Measurements from ENCODE around the gene ADTRP.

The ADTRP gene

GRCh38 chr6:11714116-11714797 lies 64.3 kb downstream of the ADTRP start:
- Mint-ChIP-seq H3K27me3 (no peaks in the 10 kb centered on the region), H3K9me3 (peaks cover 0 to 3% of the 10 kb centered on the region in 2 donors), H3K4me1 (peaks cover 91% of the 10 kb centered on the region), H3K4me3 (peak overlapping the region; percentile 55 to 69), H3K27ac (peak overlapping the region; percentile 91)
- DNase-seq (peak; percentile 47 to 50), ATAC-seq (peak; percentile 57)

- H3K4me1 Mint-ChIP-seq, result peaks cover 90% of the 10 kb centered on the region
- H3K9me3 Mint-ChIP-seq, result peaks cover 4 to 12% of the 10 kb centered on the region in 2 donors
- peak; percentile 36 to 63 for DNase-seq
- H3K27ac Mint-ChIP-seq, result peak overlapping the region; percentile 99
- ATAC-seq, result peak; percentile 41
- H3K4me3 Mint-ChIP-seq, result peak overlapping the region; percentile 80 to 83
- no peaks in the 10 kb centered on the region for H3K27me3 Mint-ChIP-seq
These were observed 65.8 kb downstream of the ADTRP start for GRCh38 chr6:11712760-11713159.

- Mint-ChIP-seq H3K4me1 (peaks cover 89% of the 10 kb centered on the region), H3K27me3 (no peaks in the 10 kb centered on the region), H3K27ac (peak overlapping the region; percentile 99), H3K9me3 (peaks cover 4 to 18% of the 10 kb centered on the region in 2 donors), H3K4me3 (peak overlapping the region; percentile 80 to 83)
- ATAC-seq (peak; percentile 60), DNase-seq (peak; percentile 42 to 49)
These were observed 66.5 kb downstream of the ADTRP start for GRCh38 chr6:11711984-11712711.

GRCh38 chr6:11711003-11711983 lies 67.3 kb downstream of the ADTRP start:
- DNase-seq (peak; percentile 76 to 84), ATAC-seq (peak; percentile 79)
- Mint-ChIP-seq H3K9me3 (peaks cover 4 to 19% of the 10 kb centered on the region in 2 donors), H3K4me1 (peaks cover 88% of the 10 kb centered on the region), H3K27me3 (no peaks in the 10 kb centered on the region), H3K4me3 (peak overlapping the region; percentile 80 to 83), H3K27ac (peak overlapping the region; percentile 99)

- Mint-ChIP-seq H3K9me3 (peaks cover 4 to 19% of the 10 kb centered on the region in 2 donors), H3K27ac (peak overlapping the region; percentile 99), H3K4me3 (peak overlapping the region; percentile 80 to 83), H3K4me1 (peaks cover 84% of the 10 kb centered on the region), H3K27me3 (no peaks in the 10 kb centered on the region)
- peak; percentile 57 for ATAC-seq
- peak; percentile 51 to 77 for DNase-seq
These were observed 68.3 kb downstream of the ADTRP start for GRCh38 chr6:11710311-11710761.

- no peak overlapping the region for H3K4me3 Mint-ChIP-seq
- peaks cover 77% of the 10 kb centered on the region for H3K4me1 Mint-ChIP-seq
- H3K27ac Mint-ChIP-seq, result no peak overlapping the region
These were observed 72.4 kb downstream of the ADTRP start for GRCh38 chr6:11706171-11706570.

GRCh38 chr6:11705483-11705882 lies 73.1 kb downstream of the ADTRP start:
- H3K27ac Mint-ChIP-seq, result peak overlapping the region; percentile 16 to 47
- no peaks in the 10 kb centered on the region for H3K27me3 Mint-ChIP-seq
- H3K4me1 Mint-ChIP-seq, result peaks cover 73% of the 10 kb centered on the region
- DNase-seq (no peak), ATAC-seq (no peak)
- no peak overlapping the region for H3K4me3 Mint-ChIP-seq
- H3K9me3 Mint-ChIP-seq, result peaks cover 4 to 19% of the 10 kb centered on the region in 2 donors

More at GRCh38 chr6:11706171-11706570, 72.4 kb downstream of the ADTRP start:
- DNase-seq (no peak), ATAC-seq (no peak)
- no peaks in the 10 kb centered on the region for H3K27me3 Mint-ChIP-seq
- H3K9me3 Mint-ChIP-seq, result peaks cover 4 to 19% of the 10 kb centered on the region in 2 donors

- peaks cover 4 to 19% of the 10 kb centered on the region in 2 donors for H3K9me3 Mint-ChIP-seq
- no peak overlapping the region for H3K4me3 Mint-ChIP-seq
- H3K27ac Mint-ChIP-seq, result peak overlapping the region in 1 of 2 donors; percentile 47
- ATAC-seq, result peak; percentile 80
- peak in 1 of 2 donors; percentile 55 for DNase-seq
- no peaks in the 10 kb centered on the region for H3K27me3 Mint-ChIP-seq
- peaks cover 70% of the 10 kb centered on the region for H3K4me1 Mint-ChIP-seq
These were observed 73.5 kb downstream of the ADTRP start for GRCh38 chr6:11705069-11705468.

- ATAC-seq, result no peak
- H3K9me3 Mint-ChIP-seq, result peaks cover under 1 to 11% of the 10 kb centered on the region in 2 donors
- H3K4me3 Mint-ChIP-seq, result no peak overlapping the region
- no peaks in the 10 kb centered on the region for H3K27me3 Mint-ChIP-seq
- peaks cover 64% of the 10 kb centered on the region for H3K4me1 Mint-ChIP-seq
- H3K27ac Mint-ChIP-seq, result no peak overlapping the region
- DNase-seq, result no peak
These were observed 74.9 kb downstream of the ADTRP start for GRCh38 chr6:11703725-11704124.

- Mint-ChIP-seq H3K4me1 (peaks cover 54% of the 10 kb centered on the region), H3K27ac (no peak overlapping the region), H3K9me3 (peaks cover 0 to 6% of the 10 kb centered on the region in 2 donors), H3K4me3 (no peak overlapping the region), H3K27me3 (no peaks in the 10 kb centered on the region)
- DNase-seq, result no peak
- no peak for ATAC-seq
These were observed 76.0 kb downstream of the ADTRP start for GRCh38 chr6:11702500-11703130.

GRCh38 chr6:11702089-11702488 lies 76.5 kb downstream of the ADTRP start:
- H3K4me3 Mint-ChIP-seq, result no peak overlapping the region
- no peak for DNase-seq
- H3K9me3 Mint-ChIP-seq, result peaks cover under 1 to 4% of the 10 kb centered on the region in 2 donors
- peaks cover 51% of the 10 kb centered on the region for H3K4me1 Mint-ChIP-seq
- H3K27me3 Mint-ChIP-seq, result no peaks in the 10 kb centered on the region
- H3K27ac Mint-ChIP-seq, result no peak overlapping the region
- ATAC-seq, result no peak

GRCh38 chr6:11701573-11701972 lies 77.0 kb downstream of the ADTRP start:
- DNase-seq, result no peak
- Mint-ChIP-seq H3K4me1 (peaks cover 51% of the 10 kb centered on the region), H3K4me3 (no peak overlapping the region), H3K27me3 (no peaks in the 10 kb centered on the region), H3K27ac (no peak overlapping the region), H3K9me3 (peaks cover 6% of the 10 kb centered on the region in 2 donors)
- no peak for ATAC-seq

- Mint-ChIP-seq H3K4me1 (peaks cover 42% of the 10 kb centered on the region), H3K9me3 (peaks cover 6 to 12% of the 10 kb centered on the region in 2 donors), H3K27me3 (no peaks in the 10 kb centered on the region), H3K27ac (no peak overlapping the region), H3K4me3 (no peak overlapping the region)
- no peak for ATAC-seq
- no peak for DNase-seq
These were observed 78.4 kb downstream of the ADTRP start for GRCh38 chr6:11700118-11700718.

GRCh38 chr6:11699576-11699975 lies 79.0 kb downstream of the ADTRP start:
- ATAC-seq, result no peak
- no peak for DNase-seq
- peaks cover 6 to 12% of the 10 kb centered on the region in 2 donors for H3K9me3 Mint-ChIP-seq
- no peak overlapping the region for H3K27ac Mint-ChIP-seq
- H3K4me1 Mint-ChIP-seq, result peaks cover 36% of the 10 kb centered on the region
- no peak overlapping the region for H3K4me3 Mint-ChIP-seq
- H3K27me3 Mint-ChIP-seq, result no peaks in the 10 kb centered on the region

Data from stimulated activated naive CD8-positive, alpha-beta T cell treated with anti-CD3 and anti-CD28 coated beads, Interleukin-15, amount 100 ng/mL, for 72 hours (primary cell).